GM18907 (cell line): ENCODE data around the gene SNAI3.
A peak's percentile ranks its signal among the peaks of the same experiment; 100 is the strongest.

Experiments used
- ATAC-seq: cut with Tn5 transposase; IDR thresholded peaks from one replicate; pipeline ENCODE4 v1.9.1; 2021; ENCODE audit warnings: mild to moderate bottlenecking, moderate library complexity; ENCODE audit not compliant: unreplicated experiment

SNAI3 gene

GRCh38 chr16:88686439-88687253 lies at the start of gene SNAI3:
Gene SNAI3, minus strand, starts transcription at chr16:88686507. Its CDS starts 101 bp downstream, at chr16:88686406.
- peak; percentile 58 for ATAC-seq

DNA sequence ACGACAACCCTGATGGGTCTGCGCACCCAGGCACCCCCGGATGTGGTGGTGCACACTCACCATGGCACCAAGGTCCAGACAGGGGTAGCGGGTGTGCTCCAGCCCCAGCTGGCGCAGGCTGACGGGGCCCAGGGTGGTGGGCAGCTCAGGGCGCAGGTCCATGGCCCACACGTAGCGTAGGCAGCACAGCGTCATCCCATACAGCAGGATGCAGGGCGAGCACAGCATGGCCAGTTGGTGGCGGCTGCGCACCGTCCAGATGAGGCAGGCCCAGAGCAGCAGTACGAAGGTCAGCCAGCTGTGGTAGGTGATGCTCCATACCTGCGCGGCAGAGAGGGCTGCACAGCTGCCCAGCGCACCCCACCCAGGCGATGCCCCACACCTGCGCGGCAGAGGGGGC lies 49.8 kb upstream of the SNAI3 start:
- ATAC-seq = no peak

DNA sequence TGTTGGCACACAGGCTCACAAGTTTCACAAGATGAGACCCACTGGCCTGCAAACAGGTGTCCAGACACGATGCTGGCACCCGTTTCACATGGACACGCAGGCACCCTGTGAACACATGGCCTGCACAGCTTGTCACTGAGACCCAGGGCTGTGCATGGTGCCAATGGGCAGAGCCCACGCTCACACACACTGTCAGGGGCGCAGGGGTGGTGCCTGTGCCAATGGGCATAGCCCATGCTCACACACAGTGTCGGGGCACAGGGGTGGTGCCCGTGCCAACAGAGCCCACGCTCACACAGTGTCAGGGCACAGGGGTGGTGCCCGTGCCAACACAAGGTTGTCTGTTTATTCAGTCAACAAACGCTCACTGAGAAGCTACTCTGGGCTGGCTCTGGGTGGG lies 49.3 kb upstream of the SNAI3 start:
- no peak for ATAC-seq

- ATAC-seq = no peak
These were observed 48.8 kb upstream of the SNAI3 start for GRCh38 chr16:88735121-88735520.

DNA sequence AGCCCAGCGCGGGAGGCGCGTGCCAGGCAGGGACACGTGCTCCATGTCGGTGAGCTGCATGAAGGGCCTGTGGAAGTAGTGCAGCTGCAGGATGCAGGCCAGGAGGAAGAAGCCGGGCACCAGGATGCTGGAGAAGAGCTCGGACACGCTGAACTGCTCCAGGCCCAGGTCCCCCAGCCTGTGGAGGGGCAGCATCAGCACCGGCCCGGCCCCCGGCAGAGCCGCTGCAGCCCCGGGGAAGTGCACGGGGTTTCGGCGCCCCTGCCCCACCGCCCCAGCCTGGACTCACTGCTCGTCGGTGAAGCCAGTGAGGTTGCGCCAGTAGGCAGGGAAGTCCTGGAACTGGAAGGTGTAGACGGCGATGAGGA lies 48.0 kb upstream of the SNAI3 start:
- ATAC-seq = no peak

- ATAC-seq = no peak
These were observed 47.5 kb upstream of the SNAI3 start for GRCh38 chr16:88733630-88734360.

DNA sequence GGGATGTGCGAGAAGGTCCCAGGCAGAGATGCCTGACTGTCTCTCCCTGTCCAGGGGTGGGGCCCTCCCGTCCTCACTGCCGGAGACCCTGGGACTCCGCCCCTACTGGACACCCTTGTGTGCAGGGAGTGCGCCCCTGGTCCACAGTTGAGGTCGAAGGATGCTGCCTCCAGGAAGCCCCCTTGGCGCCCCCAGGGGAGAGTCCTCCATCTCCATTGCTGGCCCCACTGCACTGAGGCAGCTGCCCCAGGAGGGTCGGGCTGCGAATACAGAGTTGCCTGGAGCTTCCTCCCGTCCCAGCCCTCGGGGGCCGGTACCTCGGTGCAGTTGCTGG lies 46.6 kb upstream of the SNAI3 start:
- ATAC-seq = no peak

GRCh38 chr16:88732172-88732960 lies 46.1 kb upstream of the SNAI3 start:
- ATAC-seq = no peak

- ATAC-seq = no peak
These were observed 45.4 kb upstream of the SNAI3 start for GRCh38 chr16:88731699-88732098.

- ATAC-seq = no peak
These were observed 44.6 kb upstream of the SNAI3 start for GRCh38 chr16:88730632-88731607.

- ATAC-seq = no peak
These were observed 41.6 kb upstream of the SNAI3 start for GRCh38 chr16:88727871-88728270.

DNA sequence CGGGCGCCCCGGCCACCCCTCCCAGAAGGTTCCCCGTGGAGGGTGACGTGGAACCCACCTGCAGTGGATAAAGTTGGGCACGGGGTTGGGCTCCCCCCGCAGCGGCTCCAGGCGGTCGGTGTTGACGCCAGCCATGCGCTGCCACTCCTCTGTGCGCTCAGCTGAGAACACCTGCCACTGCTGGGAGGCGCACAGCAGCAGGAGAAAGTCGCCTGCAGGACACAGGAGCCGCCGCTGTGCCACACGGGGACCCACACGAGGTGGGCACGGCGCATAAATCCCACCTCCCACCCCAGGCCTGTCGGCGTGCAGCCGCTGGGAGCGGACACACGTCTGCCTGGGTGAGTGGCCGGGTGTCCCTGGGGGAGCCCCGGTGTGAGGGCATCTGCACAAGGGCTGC lies 40.7 kb upstream of the SNAI3 start:
- ATAC-seq = no peak

GRCh38 chr16:88726408-88726749 lies 40.1 kb upstream of the SNAI3 start:
- ATAC-seq = no peak

GRCh38 chr16:88725609-88726407 lies 39.5 kb upstream of the SNAI3 start:
- ATAC-seq = no peak

GRCh38 chr16:88724855-88725555 lies 38.7 kb upstream of the SNAI3 start:
- ATAC-seq = no peak

- no peak for ATAC-seq
These were observed 37.6 kb upstream of the SNAI3 start for GRCh38 chr16:88723911-88724310.

DNA sequence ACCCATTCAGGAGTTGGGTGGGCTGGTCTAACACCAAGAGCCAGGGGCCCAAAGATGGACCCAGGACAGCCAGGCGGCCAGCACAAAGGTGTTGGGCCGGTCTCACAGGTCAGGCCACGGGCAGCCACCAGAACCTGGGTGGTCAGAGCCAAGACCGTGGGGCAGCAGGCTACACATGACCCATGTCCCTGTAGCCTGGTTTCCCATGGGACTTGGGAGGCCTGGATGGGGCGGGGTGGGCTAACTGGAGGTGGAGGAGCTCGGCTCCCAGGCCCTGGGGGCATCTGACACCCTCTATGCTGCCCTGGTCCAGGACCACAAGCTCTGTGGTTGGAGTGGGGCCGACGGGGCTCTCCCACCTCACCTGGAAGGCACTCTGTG lies 37.2 kb upstream of the SNAI3 start:
- no peak for ATAC-seq

DNA sequence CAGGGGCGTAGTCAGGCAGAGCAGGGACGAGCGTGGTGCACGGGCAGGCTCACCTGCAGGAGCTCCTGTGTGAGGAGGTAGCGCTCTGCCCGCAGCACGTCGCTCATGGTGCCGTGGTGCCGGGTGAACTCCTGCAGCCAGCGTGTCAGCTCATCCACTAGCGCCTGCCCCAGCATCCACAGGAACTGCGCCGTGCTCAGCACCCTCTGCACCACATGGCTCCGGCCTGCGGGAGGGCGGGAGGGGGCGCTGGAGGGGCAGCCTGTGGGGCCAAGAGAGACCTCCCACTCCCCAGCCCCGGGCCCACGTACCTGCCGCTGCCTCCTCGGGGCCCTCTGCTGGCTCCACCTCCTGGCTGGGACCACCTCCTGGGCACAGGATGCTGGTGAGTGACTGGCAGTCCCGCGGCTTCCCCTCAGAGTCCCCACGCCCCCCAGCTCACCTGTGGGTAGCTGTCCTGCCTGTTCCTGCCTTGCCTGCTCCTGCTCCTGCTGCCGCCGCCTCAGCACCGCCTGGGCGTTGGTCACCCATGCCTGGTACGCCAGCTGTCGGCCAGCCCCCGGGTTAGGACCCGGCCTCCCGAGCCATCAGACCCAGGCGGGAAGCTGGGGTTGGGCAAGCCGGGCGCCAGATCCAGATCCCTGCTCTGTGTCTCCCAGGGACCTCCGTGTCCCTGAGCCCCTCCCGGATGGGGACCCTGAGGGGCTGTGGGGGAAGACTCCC lies 36.6 kb upstream of the SNAI3 start:
- ATAC-seq = no peak
